Sigmoid colon (tissue), 7 donors: ENCODE results near the gene ENC1. TPM values are rescaled to one million over a fixed set of nuclear protein-coding genes. Genes with fewer than 3 reads are reported as not detected.

ENCODE experiments used
- DNase-seq: peaks from one replicate; pipeline ENCODE4 v3.0.0-alpha.2; 2019
- H3K27ac ChIP-seq, 4 donors: fragments of 200-600 bp; sonication (generic); one replicate each; pipeline ENCODE4 v1.5.1; 2016 to 2019; ENCODE audit warnings: mild to moderate bottlenecking in 1 of 4
- H3K27me3 ChIP-seq, 3 donors: fragments of 200-600 bp; sonication (generic); one replicate each; pipeline ENCODE4 v1.5.1; 2019; ENCODE audit warnings: mild to moderate bottlenecking in 1 of 3
- H3K36me3 ChIP-seq, 4 donors: fragments of 200-600 bp; sonication (generic); one replicate each; pipeline ENCODE4 v1.5.1; 2016 to 2019
- H3K4me1 ChIP-seq, 4 donors: fragments of 200-600 bp; sonication (generic); one replicate each; pipeline ENCODE4 v1.5.1; 2017 to 2019
- H3K4me3 ChIP-seq, 4 donors: fragments of 200-600 bp; sonication (generic); one replicate each; pipeline ENCODE4 v1.5.1; 2017 to 2019; ENCODE audit warnings: mild to moderate bottlenecking in 2 of 4, moderate library complexity in 1 of 4
- H3K9me3 ChIP-seq, 4 donors: fragments of 200-600 bp in 3 of 4; sonication (generic) in 3 of 4; one replicate each; pipeline versions ENCODE4 v1.5.1 to v1.6.1; 2013 to 2019
- EP300 ChIP-seq, 4 donors: sonication (generic); formaldehyde crosslinking; IDR thresholded peaks; one replicate each; pipeline ENCODE4 v1.6.1; 2017; ENCODE audit warnings: antibody characterized with exemption in 4 of 4
- POLR2A ChIP-seq, 2 donors: fragments of 450-650 bp; IDR thresholded peaks; one replicate each; pipeline ENCODE4 v1.6.1; 2016; ENCODE audit warnings: antibody characterized with exemption in 2 of 2, mild to moderate bottlenecking in 2 of 2, moderate library complexity in 2 of 2
- POLR2AphosphoS5 ChIP-seq, 4 donors: sonication (generic); formaldehyde crosslinking; IDR thresholded peaks; one replicate each; pipeline ENCODE4 v1.6.1; 2017; ENCODE audit warnings: antibody characterized with exemption in 4 of 4
- WGBS, 2 donors: extraction: QIAGEN DNeasy Blood & Tissue Kit; methylation state at CpG; one replicate each; pipeline ENCODE4 v1.1.7; 2013; 5-methylcytosine and 5-hydroxymethylcytosine counted together
- intact Hi-C: fragments of 100-400 bp; cut with DNase I; formaldehyde crosslinking; loops from one replicate; pipeline ENCODE4 v1.15.1; 2023
- polyA plus RNA-seq, 3 donors: library from polyadenylated mRNA; stranded (reverse); fragments of 200-250 nt; gene quantifications; one replicate each; pipeline ENCODE4 v1.2.3, GENCODE V29; 2013
- total RNA-seq, 4 donors: library from RNA; depleted of rRNA; stranded (reverse); fragments of >200 nt; gene quantifications; one replicate each; pipeline ENCODE4 v1.1.0, GENCODE V29; 2016
- TF ChIP-seq, protein P1 (sequence below), 4 experiments: fragments of 450-650 bp in 3 of 4; fragments of 200-600 bp in 1 of 4; IDR thresholded peaks; one replicate each; pipeline ENCODE4 v1.5.1; 2016 to 2019; ENCODE audit warnings: antibody characterized with exemption in 4 of 4, mild to moderate bottlenecking in 3 of 4, moderate library complexity in 2 of 4
- donor health status: healthy with polysubstance abuse.
- donor health status: Bipolar disorder and iron deficiency.
- donor health status: healthy.

Gene ENC1
- total and polyA plus RNA-seq, 7 donors: 3.6 to 19.9 (median 4.9) TPM

DNA sequence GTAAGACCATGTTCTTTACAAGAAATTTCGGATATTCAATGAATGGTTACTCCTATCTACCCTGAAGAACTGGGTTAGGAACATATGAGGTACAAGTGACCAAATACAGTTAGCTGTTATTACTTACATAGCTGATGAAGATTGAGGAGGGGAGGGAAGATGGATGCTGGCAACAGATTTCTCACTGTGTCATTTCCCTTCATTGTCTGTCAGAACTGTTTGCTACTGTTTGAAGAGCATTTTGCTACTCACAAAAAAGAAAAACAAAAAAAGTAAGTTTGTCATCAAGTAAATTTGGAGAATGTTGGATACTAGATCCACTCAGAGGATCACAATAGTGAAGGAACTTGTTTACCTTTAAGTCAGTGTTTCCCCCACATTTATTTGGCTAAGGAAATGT, 53.7 kb downstream of the ENC1 start:
- Histone ChIP-seq H3K27ac (no peak overlapping the region), H3K4me1 (no peaks in the 10 kb centered on the region), H3K27me3 (no peaks in the 10 kb centered on the region), H3K9me3 (no peaks in the 10 kb centered on the region), H3K4me3 (no peak overlapping the region), H3K36me3 (no peaks in the 10 kb centered on the region)
- intact Hi-C loops: no loop called here
- TF ChIP-seq EP300 (IDR thresholded peaks at IDR 0.05): no peak
- TF ChIP-seq, protein P1, sequence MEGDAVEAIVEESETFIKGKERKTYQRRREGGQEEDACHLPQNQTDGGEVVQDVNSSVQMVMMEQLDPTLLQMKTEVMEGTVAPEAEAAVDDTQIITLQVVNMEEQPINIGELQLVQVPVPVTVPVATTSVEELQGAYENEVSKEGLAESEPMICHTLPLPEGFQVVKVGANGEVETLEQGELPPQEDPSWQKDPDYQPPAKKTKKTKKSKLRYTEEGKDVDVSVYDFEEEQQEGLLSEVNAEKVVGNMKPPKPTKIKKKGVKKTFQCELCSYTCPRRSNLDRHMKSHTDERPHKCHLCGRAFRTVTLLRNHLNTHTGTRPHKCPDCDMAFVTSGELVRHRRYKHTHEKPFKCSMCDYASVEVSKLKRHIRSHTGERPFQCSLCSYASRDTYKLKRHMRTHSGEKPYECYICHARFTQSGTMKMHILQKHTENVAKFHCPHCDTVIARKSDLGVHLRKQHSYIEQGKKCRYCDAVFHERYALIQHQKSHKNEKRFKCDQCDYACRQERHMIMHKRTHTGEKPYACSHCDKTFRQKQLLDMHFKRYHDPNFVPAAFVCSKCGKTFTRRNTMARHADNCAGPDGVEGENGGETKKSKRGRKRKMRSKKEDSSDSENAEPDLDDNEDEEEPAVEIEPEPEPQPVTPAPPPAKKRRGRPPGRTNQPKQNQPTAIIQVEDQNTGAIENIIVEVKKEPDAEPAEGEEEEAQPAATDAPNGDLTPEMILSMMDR (IDR thresholded peaks at IDR 0.05): no peak
- TF ChIP-seq POLR2A (IDR thresholded peaks at IDR 0.05): no peak
- no peak for TF ChIP-seq POLR2AphosphoS5 (IDR thresholded peaks at IDR 0.05)
- DNase-seq: no peak
- 71 to 74% methylated on average over 1 of the region's 1 CpG for WGBS, 2 donors

DNA sequence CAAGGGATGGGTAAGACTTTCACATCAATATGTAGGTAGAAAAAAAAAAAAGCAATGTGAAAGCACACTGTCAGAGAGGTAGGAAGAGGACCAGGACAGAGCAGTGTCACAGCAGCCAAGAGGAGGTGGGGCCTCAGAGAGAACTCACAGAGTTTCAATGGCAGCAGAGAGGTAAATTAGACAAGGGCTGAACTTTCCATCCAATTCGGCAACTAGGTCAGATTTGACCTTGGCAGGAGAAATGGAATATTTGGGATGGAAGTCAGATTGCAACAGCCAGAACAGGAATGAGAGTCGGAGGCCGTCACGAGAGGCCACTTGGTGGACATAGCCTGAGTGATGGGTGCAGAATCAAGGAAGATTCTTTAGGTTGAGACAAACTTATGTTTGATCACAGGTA, 57.7 kb downstream of the ENC1 start:
- no peaks in the 10 kb centered on the region for H3K4me1 ChIP-seq
- H3K4me3 ChIP-seq: no peak overlapping the region
- no peak overlapping the region for H3K27ac ChIP-seq
- intact Hi-C loops: no loop called here
- H3K27me3 ChIP-seq: no peaks in the 10 kb centered on the region
- DNase-seq: no peak
- TF ChIP-seq POLR2A (IDR thresholded peaks at IDR 0.05): no peak
- TF ChIP-seq POLR2AphosphoS5 (IDR thresholded peaks at IDR 0.05): no peak
- TF ChIP-seq, protein P1 (IDR thresholded peaks at IDR 0.05): no peak
- no peak for TF ChIP-seq EP300 (IDR thresholded peaks at IDR 0.05)
- no peaks in the 10 kb centered on the region for H3K9me3 ChIP-seq
- H3K36me3 ChIP-seq: no peaks in the 10 kb centered on the region
- WGBS, 2 donors: 95 to 98% methylated on average over 4 of the region's 4 CpGs

DNA sequence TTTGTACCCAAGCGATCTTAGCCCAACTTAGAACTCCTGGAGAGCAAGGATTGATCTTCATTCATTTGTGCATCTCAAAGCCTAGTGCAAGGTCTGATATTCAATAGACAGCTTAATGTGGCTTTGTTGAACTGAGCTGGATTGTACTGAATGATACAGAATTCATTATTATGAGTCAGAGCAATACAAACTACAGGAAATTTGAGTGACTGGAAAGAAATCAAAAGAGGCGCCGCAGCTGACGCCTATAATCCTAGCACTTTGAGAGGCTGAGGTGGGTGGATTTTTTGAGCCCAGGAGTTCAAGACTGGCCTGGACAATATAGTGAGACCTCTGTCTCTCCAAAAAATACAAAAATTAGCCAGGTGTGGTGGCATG, 58.6 kb downstream of the ENC1 start:
- intact Hi-C loops: no loop called here
- Histone ChIP-seq H3K4me1 (peaks cover 0 to 2% (median 0%) of the 10 kb centered on the region in 4 donors), H3K4me3 (no peak overlapping the region), H3K27me3 (no peaks in the 10 kb centered on the region), H3K36me3 (no peaks in the 10 kb centered on the region), H3K27ac (no peak overlapping the region), H3K9me3 (peaks cover 0 to 2% (median 0%) of the 10 kb centered on the region in 4 donors)
- TF ChIP-seq EP300 (IDR thresholded peaks at IDR 0.05) (no peak), POLR2A (IDR thresholded peaks at IDR 0.05) (no peak), POLR2AphosphoS5 (IDR thresholded peaks at IDR 0.05) (no peak)
- TF ChIP-seq, protein P1 (IDR thresholded peaks at IDR 0.05): no peak
- WGBS, 2 donors: 21 to 71% methylated on average over 4 of the region's 4 CpGs
- DNase-seq: no peak

DNA sequence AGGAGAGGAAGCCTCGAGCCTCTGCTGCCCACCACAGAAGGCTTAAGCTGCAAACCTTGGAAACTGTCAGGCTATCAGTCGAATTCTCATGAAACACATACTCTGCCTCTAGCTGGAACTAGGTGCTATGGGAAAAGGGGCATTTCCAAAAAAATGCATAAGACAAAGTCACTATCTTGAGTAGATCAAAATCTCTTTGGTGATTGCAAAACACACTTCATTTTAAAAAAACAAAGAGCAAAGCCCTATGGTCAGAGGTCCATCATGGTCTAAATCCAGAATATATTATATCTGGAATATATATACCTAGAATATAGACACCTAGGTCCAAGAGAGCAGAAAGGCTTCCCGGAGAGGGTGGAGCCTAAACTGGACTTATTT, 59.8 kb downstream of the ENC1 start:
- 29 to 72% methylated on average over 3 of the region's 3 CpGs for WGBS, 2 donors
- TF ChIP-seq EP300 (IDR thresholded peaks at IDR 0.05) (no peak), POLR2A (IDR thresholded peaks at IDR 0.05) (no peak), POLR2AphosphoS5 (IDR thresholded peaks at IDR 0.05) (no peak)
- TF ChIP-seq, protein P1 (IDR thresholded peaks at IDR 0.05): no peak
- Histone ChIP-seq H3K27ac (no peak overlapping the region), H3K9me3 (peaks cover 0 to 2% (median 0%) of the 10 kb centered on the region in 4 donors), H3K36me3 (no peaks in the 10 kb centered on the region), H3K4me3 (no peak overlapping the region), H3K27me3 (no peaks in the 10 kb centered on the region), H3K4me1 (peaks cover 0 to 2% (median 0%) of the 10 kb centered on the region in 4 donors)
- intact Hi-C loops: no loop called here
- DNase-seq: no peak

DNA sequence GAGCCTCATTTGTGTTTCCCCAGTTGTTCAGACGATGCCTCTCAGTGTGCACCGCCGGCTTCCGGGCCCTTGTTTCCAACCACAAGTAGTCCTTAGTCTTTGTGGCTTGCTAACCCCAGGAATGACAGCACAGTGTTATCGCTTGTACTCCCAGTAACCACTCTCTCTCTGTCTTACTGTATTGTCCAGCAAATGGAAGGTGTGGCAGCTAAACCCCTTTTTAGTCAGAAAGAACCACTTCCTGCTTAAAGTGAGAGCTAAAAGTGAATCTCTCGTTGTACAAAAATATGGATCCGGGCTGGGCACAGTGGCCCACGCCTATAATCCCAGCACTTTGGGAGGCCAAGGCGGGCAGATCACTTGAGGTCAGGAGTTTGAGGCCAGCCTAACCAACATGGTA, 61.3 kb downstream of the ENC1 start:
- Histone ChIP-seq H3K27ac (no peak overlapping the region), H3K36me3 (no peaks in the 10 kb centered on the region), H3K27me3 (no peaks in the 10 kb centered on the region), H3K9me3 (peaks cover 0 to 2% (median 0%) of the 10 kb centered on the region in 4 donors), H3K4me1 (peaks cover 0 to 2% (median 0%) of the 10 kb centered on the region in 4 donors), H3K4me3 (no peak overlapping the region)
- intact Hi-C loops: no loop called here
- WGBS, 2 donors: 65 to 79% methylated on average over 9 of the region's 9 CpGs
- TF ChIP-seq POLR2AphosphoS5 (IDR thresholded peaks at IDR 0.05) (no peak), EP300 (IDR thresholded peaks at IDR 0.05) (no peak), POLR2A (IDR thresholded peaks at IDR 0.05) (no peak)
- TF ChIP-seq, protein P1 (IDR thresholded peaks at IDR 0.05): no peak
- no peak for DNase-seq
